CD1c-positive myeloid dendritic cell (primary cell): ENCODE results near the gene UVSSA.
"Not testable (repeated sequence)": the region's sequence is repeated elsewhere in the genome, so short reads cannot be mapped to it uniquely, and the experiment has no call there.

Experiments
- DNase-seq: peaks from one replicate; pipeline ENCODE4 v3.0.0-alpha.2; 2016; ENCODE audit errors: extremely low spot score

Gene UVSSA

GRCh38 chr4:1421657-1422056 is 74.6 kb downstream of the UVSSA start:
- no peak for DNase-seq

GRCh38 chr4:1427010-1427409 is 80.0 kb downstream of the UVSSA start:
- DNase-seq, result no peak

GRCh38 chr4:1443688-1444172 is 96.7 kb downstream of the UVSSA start:
- DNase-seq, result not testable (repeated sequence)
